Measurements from ENCODE around the gene CEND1. TPM values are rescaled to one million over a fixed set of nuclear protein-coding genes. Genes with fewer than 3 reads are reported as not detected.

The CEND1 gene
- polyA plus RNA-seq, 1 donor (not counting 4 experiments of a cell fraction or from before 2014, with no cell fraction given), result not detected

- H3K9me3 ChIP-seq (ENCODE audit: control insufficient read depth, low read depth, low read length), result no peaks in the 10 kb centered on the region
- peaks cover 11 to 15% of the 10 kb centered on the region in 2 experiments for H3K36me3 ChIP-seq (ENCODE audit: control insufficient read depth in 2 of 2, extremely low read depth in 1 of 2, insufficient read depth in 2 of 2, low read length in 2 of 2)
- no peaks in the 10 kb centered on the region for H4K20me1 ChIP-seq (ENCODE audit: control insufficient read depth, extremely low read depth, insufficient read depth, low read length)
- H2AFZ ChIP-seq (ENCODE audit: control insufficient read depth, low read length), result peak overlapping the region; percentile 13
- no peak for FAIRE-seq
- peak overlapping the region; percentile 80 for H3K9ac ChIP-seq (ENCODE audit: control insufficient read depth, extremely low read depth, insufficient read depth, low read length)
- H3K27ac ChIP-seq (ENCODE audit: control insufficient read depth, insufficient read depth, low read length), result peak overlapping the region; percentile 70
- H3K4me2 ChIP-seq (ENCODE audit: control insufficient read depth, extremely low read depth, insufficient read depth, low read depth, low read length), result peak overlapping the region; percentile 96
- DNase-seq (ENCODE audit: low read depth, low spot score), result no peak
- H3K9me1 ChIP-seq (ENCODE audit: control insufficient read depth, extremely low read depth, insufficient read depth, low read length), result no peaks in the 10 kb centered on the region
- no peaks in the 10 kb centered on the region for H3K27me3 ChIP-seq (ENCODE audit: control insufficient read depth, extremely low read depth, insufficient read depth, low read length)
- peak overlapping the region; percentile 84 to 89 (median 86) for H3K4me3 ChIP-seq (ENCODE audit: control insufficient read depth in 2 of 3, extremely low read depth in 1 of 3, insufficient read depth in 2 of 3, low read depth in 1 of 3, low read length in 3 of 3)
- H3K4me1 ChIP-seq (ENCODE audit: control insufficient read depth, extremely low read depth, insufficient read depth, low read length), result peaks cover 17% of the 10 kb centered on the region
- TF ChIP-seq CTCF (optimal IDR thresholded peaks at IDR 0.05 in 1 of 3, IDR thresholded peaks at IDR 0.05 in 1 of 3, conservative IDR thresholded peaks at IDR 0.05 in 1 of 3; ENCODE audit: extremely low read depth in 1 of 3, insufficient read depth in 2 of 3, low read length in 3 of 3), result no peak
- no peak for TF ChIP-seq EZH2 (IDR thresholded peaks at IDR 0.05; ENCODE audit: low read length)
- dilution Hi-C loops (cut with MboI; ENCODE audit: extremely low pct_ligation_motif_present, low sequenced_read_pairs), result no loop called here
- H3K79me2 ChIP-seq (ENCODE audit: control insufficient read depth, insufficient read depth, low read length), result no peaks in the 10 kb centered on the region
Observed at GRCh38 chr11:796565-797295, 6.8 kb upstream of the CEND1 start.

GRCh38 chr11:795634-796564 is 6.0 kb upstream of the CEND1 start:
- peak; percentile 78 for FAIRE-seq
- H3K9me3 ChIP-seq (ENCODE audit: control insufficient read depth, low read depth, low read length), result no peaks in the 10 kb centered on the region
- no peak overlapping the region for H2AFZ ChIP-seq (ENCODE audit: control insufficient read depth, low read length)
- DNase-seq (ENCODE audit: low read depth, low spot score), result no peak
- H3K9ac ChIP-seq (ENCODE audit: control insufficient read depth, extremely low read depth, insufficient read depth, low read length), result peak overlapping the region; percentile 80
- H3K36me3 ChIP-seq (ENCODE audit: control insufficient read depth in 2 of 2, extremely low read depth in 1 of 2, insufficient read depth in 2 of 2, low read length in 2 of 2), result peaks cover 11 to 15% of the 10 kb centered on the region in 2 experiments
- no peaks in the 10 kb centered on the region for H4K20me1 ChIP-seq (ENCODE audit: control insufficient read depth, extremely low read depth, insufficient read depth, low read length)
- H3K9me1 ChIP-seq (ENCODE audit: control insufficient read depth, extremely low read depth, insufficient read depth, low read length), result no peaks in the 10 kb centered on the region
- dilution Hi-C loops (cut with MboI; ENCODE audit: extremely low pct_ligation_motif_present, low sequenced_read_pairs), result no loop called here
- peak overlapping the region; percentile 84 to 89 (median 86) for H3K4me3 ChIP-seq (ENCODE audit: control insufficient read depth in 2 of 3, extremely low read depth in 1 of 3, insufficient read depth in 2 of 3, low read depth in 1 of 3, low read length in 3 of 3)
- H3K27ac ChIP-seq (ENCODE audit: control insufficient read depth, insufficient read depth, low read length), result peak overlapping the region; percentile 70
- TF ChIP-seq CTCF (optimal IDR thresholded peaks at IDR 0.05 in 1 of 3, IDR thresholded peaks at IDR 0.05 in 1 of 3, conservative IDR thresholded peaks at IDR 0.05 in 1 of 3; ENCODE audit: extremely low read depth in 1 of 3, insufficient read depth in 2 of 3, low read length in 3 of 3) (no peak), EZH2 (IDR thresholded peaks at IDR 0.05; ENCODE audit: low read length) (no peak)
- H3K4me1 ChIP-seq (ENCODE audit: control insufficient read depth, extremely low read depth, insufficient read depth, low read length), result peaks cover 17% of the 10 kb centered on the region
- no peaks in the 10 kb centered on the region for H3K79me2 ChIP-seq (ENCODE audit: control insufficient read depth, insufficient read depth, low read length)
- no peaks in the 10 kb centered on the region for H3K27me3 ChIP-seq (ENCODE audit: control insufficient read depth, extremely low read depth, insufficient read depth, low read length)
- H3K4me2 ChIP-seq (ENCODE audit: control insufficient read depth, extremely low read depth, insufficient read depth, low read depth, low read length), result peak overlapping the region; percentile 96

All from keratinocyte (primary cell).